CD8-positive, alpha-beta memory T cell (primary cell): ENCODE measurements around the gene KCTD2. TPM values are rescaled to one million over a fixed set of nuclear protein-coding genes. Genes with fewer than 3 reads are reported as not detected.

Source experiments
- CTCF ChIA-PET: fragments of 350-600 bp; sonication (Branson Sonifier 250); formaldehyde crosslinking; loops from one replicate; lab custom pipeline; 2021; ENCODE audit warnings: antibody characterized with exemption; lab: Charles Lee
- POLR2A ChIA-PET: fragments of 350-600 bp; sonication (Branson Sonifier 250); formaldehyde crosslinking; loops from one replicate; lab custom pipeline; 2021; ENCODE audit warnings: antibody characterized with exemption; lab: Charles Lee
- DNase-seq, 5 donors: peaks; one replicate each; pipeline versions ENCODE4 v3.0.0 to v3.0.0-alpha.2; 2020 to 2022; ENCODE audit warnings: mixed read lengths in 1 of 5
- H3K27ac ChIP-seq: one replicate; pipeline ENCODE4 v1.7.0; 2013; ENCODE audit warnings: low read depth, mild to moderate bottlenecking, low read length, moderate library complexity
- H3K27me3 ChIP-seq: 2 replicates; pipeline ENCODE4 v1.7.0; 2013; ENCODE audit warnings: low read length, mild to moderate bottlenecking; ENCODE audit not compliant: insufficient read depth, poor library complexity, severe bottlenecking
- H3K36me3 ChIP-seq: 2 replicates; pipeline ENCODE4 v1.7.0; 2013; ENCODE audit warnings: mild to moderate bottlenecking, low read length, moderate library complexity; ENCODE audit not compliant: insufficient read depth
- H3K4me1 ChIP-seq: 2 replicates; pipeline ENCODE4 v1.7.0; 2013; ENCODE audit warnings: mild to moderate bottlenecking, low read length, moderate library complexity; ENCODE audit not compliant: insufficient read depth
- H3K4me3 ChIP-seq: 2 replicates; pipeline ENCODE4 v1.7.0; 2013; ENCODE audit warnings: mild to moderate bottlenecking, low read length
- H3K9me3 ChIP-seq: 2 replicates; pipeline ENCODE4 v1.7.0; 2013; ENCODE audit warnings: mild to moderate bottlenecking, low read length
- H3K27ac Mint-ChIP-seq, 8 donors: one replicate each; pipeline ENCODE4 v1.8.0; 2020 to 2021; ENCODE audit warnings: mixed read lengths in 8 of 8, mild to moderate bottlenecking in 6 of 8, inconsistent platforms in 3 of 8, moderate library complexity in 3 of 8
- H3K27me3 Mint-ChIP-seq, 2 donors: one replicate each; pipeline ENCODE4 v1.8.0; 2020 to 2021; ENCODE audit warnings: mixed read lengths in 2 of 2, mild to moderate bottlenecking in 1 of 2, moderate library complexity in 1 of 2
- H3K36me3 Mint-ChIP-seq, 3 donors: one replicate each; pipeline ENCODE4 v1.8.0; 2020 to 2021; ENCODE audit warnings: mixed read lengths in 3 of 3, inconsistent platforms in 1 of 3, mild to moderate bottlenecking in 1 of 3
- H3K4me1 Mint-ChIP-seq, 3 donors: one replicate each; pipeline ENCODE4 v1.8.0; 2020 to 2021; ENCODE audit warnings: mixed read lengths in 3 of 3, inconsistent platforms in 1 of 3, mild to moderate bottlenecking in 1 of 3
- H3K4me3 Mint-ChIP-seq, 7 donors: one replicate each; pipeline ENCODE4 v1.8.0; 2020 to 2021; ENCODE audit warnings: mixed read lengths in 7 of 7, mild to moderate bottlenecking in 6 of 7, moderate library complexity in 4 of 7, inconsistent platforms in 2 of 7
- H3K9me3 Mint-ChIP-seq, 5 donors: one replicate each; pipeline ENCODE4 v1.8.0; 2020 to 2022; ENCODE audit warnings: mixed read lengths in 5 of 5, mild to moderate bottlenecking in 3 of 5, moderate library complexity in 2 of 5, inconsistent platforms in 1 of 5
- polyA plus RNA-seq: library from polyadenylated mRNA; unstranded; fragments of 300-500 nt; fragmentation: Illumina TruSeq; gene quantifications from one replicate; pipeline ENCODE4 v1.2.3, GENCODE V29; 2021
- total RNA-seq, 2 experiments: library from RNA; stranded (reverse); gene quantifications; one replicate each; pipeline ENCODE4 v1.2.3, GENCODE V29; 2021

KCTD2 gene
- total and polyA plus RNA-seq, 3 experiments from 2014 or later, result 8.0 to 23.8 (median 22.2) TPM

DNA sequence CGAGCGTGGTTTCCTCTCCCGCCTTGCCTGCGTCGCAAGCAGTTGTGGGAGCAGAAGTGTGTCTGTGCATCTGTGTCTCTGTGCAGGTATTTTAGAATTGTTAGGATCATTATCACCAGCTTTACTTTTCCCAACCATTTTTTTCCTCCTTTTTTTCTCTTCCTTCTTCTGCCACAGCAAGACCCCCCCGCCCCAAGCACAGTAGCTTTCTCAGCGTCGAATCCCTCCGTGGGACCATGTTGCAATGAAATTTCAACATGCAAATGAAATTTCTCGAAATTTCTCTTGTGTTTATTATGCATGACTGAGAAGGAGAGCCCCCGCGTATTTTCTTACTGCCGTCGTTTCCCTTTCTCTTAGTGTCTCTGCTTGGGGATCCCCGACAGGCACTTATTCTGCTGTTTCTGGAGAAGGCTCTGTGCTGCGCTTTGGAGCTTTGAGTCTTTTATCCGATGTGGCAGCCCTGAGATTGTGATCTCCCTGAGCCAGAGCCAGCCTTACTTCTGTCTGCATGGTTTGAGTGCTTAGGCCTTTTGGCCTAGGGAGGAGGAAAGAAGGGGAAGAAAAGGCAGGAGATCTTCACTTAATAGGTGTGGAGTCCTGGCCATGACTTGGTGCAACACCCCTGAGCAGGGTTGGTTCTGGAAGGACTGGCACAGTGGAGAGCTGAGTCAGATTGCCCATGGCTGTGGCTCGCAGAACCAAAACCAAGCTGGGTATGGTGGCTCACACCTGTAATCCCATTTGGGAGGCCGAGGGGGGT, 67.7 kb downstream of the KCTD2 start:
- DNase-seq, result no peak
- peaks cover 20% of the 10 kb centered on the region for H3K4me1 ChIP-seq
- no peaks in the 10 kb centered on the region for H3K9me3 Mint-ChIP-seq
- H3K4me3 Mint-ChIP-seq, result peak overlapping the region; percentile 84 to 92 (median 88)
- H3K27ac Mint-ChIP-seq, result peak overlapping the region; percentile 72 to 97 (median 92)
- peak overlapping the region; percentile 64 for H3K27ac ChIP-seq
- H3K9me3 ChIP-seq, result no peaks in the 10 kb centered on the region
- peaks cover 0 to 32% (median 7%) of the 10 kb centered on the region in 3 donors for H3K36me3 Mint-ChIP-seq
- ChIA-PET CTCF (interaction anchor here (0.5 to 10.7 kb wide), 64 partner anchors 12 to 341 kb away, joined by 3 to 194 read pairs (median 5); partner anchors contain the start of genes ATP5PD, GGA3, GRB2 and HID1), POLR2A (interaction anchor here (0.5 to 1.8 kb wide), 13 partner anchors 10 to 665 kb away, joined by 3 to 25 read pairs (median 5); partner anchors contain the start of genes GGA3, JPT1, MRPS7 and SUMO2)
- H3K4me3 ChIP-seq, result peak overlapping the region; percentile 94
- H3K4me1 Mint-ChIP-seq, result peaks cover 31 to 52% (median 32%) of the 10 kb centered on the region in 3 donors
- no peaks in the 10 kb centered on the region for H3K27me3 ChIP-seq
- no peaks in the 10 kb centered on the region for H3K36me3 ChIP-seq
- H3K27me3 Mint-ChIP-seq, result no peaks in the 10 kb centered on the region

Other genes with a start within 250 kb of the KCTD2 start
- gene GRIN2C, start 187.3 kb upstream of the KCTD2 start, total RNA-seq, result not detected
- gene GRIN2C, start 187.3 kb upstream of the KCTD2 start, polyA plus RNA-seq, result not detected
- gene FDXR, start 174.2 kb upstream of the KCTD2 start, total RNA-seq, result 10 to 100 TPM; 32.9 to 33.3 TPM
- gene FDXR, start 174.2 kb upstream of the KCTD2 start, polyA plus RNA-seq, result 6.4 TPM
- gene FADS6, start 153.6 kb upstream of the KCTD2 start, total RNA-seq, result not detected
- gene FADS6, start 153.6 kb upstream of the KCTD2 start, polyA plus RNA-seq, result not detected
- gene USH1G, start 124.0 kb upstream of the KCTD2 start, total RNA-seq, result not detected
- gene USH1G, start 124.0 kb upstream of the KCTD2 start, polyA plus RNA-seq, result not detected
- gene OTOP2, start 123.0 kb upstream of the KCTD2 start, total RNA-seq, result not detected
- gene OTOP2, start 123.0 kb upstream of the KCTD2 start, polyA plus RNA-seq, result not detected
- gene OTOP3, start 111.3 kb upstream of the KCTD2 start, total RNA-seq, result not detected
- gene OTOP3, start 111.3 kb upstream of the KCTD2 start, polyA plus RNA-seq, result not detected
- 1 to 10 TPM in 1 of 2 experiments, under 1 TPM in 1; 0.91 to 2.3 TPM for gene HID1, start 74.5 kb upstream of the KCTD2 start, total RNA-seq
- 5.2 TPM for gene HID1, start 74.5 kb upstream of the KCTD2 start, polyA plus RNA-seq
- 1 to 10 TPM; 1.5 to 1.7 TPM for gene CDR2L, start 59.6 kb upstream of the KCTD2 start, total RNA-seq
- gene CDR2L, start 59.6 kb upstream of the KCTD2 start, polyA plus RNA-seq, result 0.06 TPM
- gene MRPL58, start 34.6 kb upstream of the KCTD2 start, total RNA-seq, result 10 to 100 TPM; 65.5 to 68.8 TPM
- 48.0 TPM for gene MRPL58, start 34.6 kb upstream of the KCTD2 start, polyA plus RNA-seq
- gene ATP5PD, start 256 bp upstream of the KCTD2 start, total RNA-seq, result 100 to 1,000 TPM; 179 to 198 TPM
- 345 TPM for gene ATP5PD, start 256 bp upstream of the KCTD2 start, polyA plus RNA-seq
- gene SLC16A5, start 40.7 kb downstream of the KCTD2 start, total RNA-seq, result 1 to 10 TPM; 1.3 to 1.9 TPM
- gene SLC16A5, start 40.7 kb downstream of the KCTD2 start, polyA plus RNA-seq, result 0.82 TPM
- gene ARMC7, start 62.7 kb downstream of the KCTD2 start, total RNA-seq, result 10 to 100 TPM; 15.2 to 15.9 TPM
- 4.0 TPM for gene ARMC7, start 62.7 kb downstream of the KCTD2 start, polyA plus RNA-seq
- 10 to 100 TPM; 75.7 to 84.8 TPM for gene NT5C, start 84.5 kb downstream of the KCTD2 start, total RNA-seq
- gene NT5C, start 84.5 kb downstream of the KCTD2 start, polyA plus RNA-seq, result 42.3 TPM
- 100 to 1,000 TPM; 189 to 200 TPM for gene JPT1, start 107.3 kb downstream of the KCTD2 start, total RNA-seq
- gene JPT1, start 107.3 kb downstream of the KCTD2 start, polyA plus RNA-seq, result 123 TPM
- gene SUMO2, start 135.7 kb downstream of the KCTD2 start, total RNA-seq, result 100 to 1,000 TPM; 653 to 687 TPM
- 405 TPM for gene SUMO2, start 135.7 kb downstream of the KCTD2 start, polyA plus RNA-seq
- 100 to 1,000 TPM; 147 to 152 TPM for gene NUP85, start 158.5 kb downstream of the KCTD2 start, total RNA-seq
- 39.0 TPM for gene NUP85, start 158.5 kb downstream of the KCTD2 start, polyA plus RNA-seq
- gene GGA3, start 214.4 kb downstream of the KCTD2 start, total RNA-seq, result 10 to 100 TPM; 73.2 to 75.1 TPM
- 17.6 TPM for gene GGA3, start 214.4 kb downstream of the KCTD2 start, polyA plus RNA-seq
- gene MRPS7, start 214.7 kb downstream of the KCTD2 start, total RNA-seq, result 100 to 1,000 TPM; 101 to 102 TPM
- 123 TPM for gene MRPS7, start 214.7 kb downstream of the KCTD2 start, polyA plus RNA-seq
- 10 to 100 TPM; 38.5 to 40.4 TPM for gene MIF4GD, start 224.0 kb downstream of the KCTD2 start, total RNA-seq
- 108 TPM for gene MIF4GD, start 224.0 kb downstream of the KCTD2 start, polyA plus RNA-seq
- 100 to 1,000 TPM; 119 to 126 TPM for gene SLC25A19, start 242.2 kb downstream of the KCTD2 start, total RNA-seq
- 15.5 TPM for gene SLC25A19, start 242.2 kb downstream of the KCTD2 start, polyA plus RNA-seq